Left forelimb (tissue), 1 donor: ENCODE results near the gene MEOX2.

Experiments
- DNase-seq: peaks from one replicate; pipeline ENCODE4 v3.0.0-alpha.2; 2018; ENCODE audit warnings: low spot score

The MEOX2 gene

DNA sequence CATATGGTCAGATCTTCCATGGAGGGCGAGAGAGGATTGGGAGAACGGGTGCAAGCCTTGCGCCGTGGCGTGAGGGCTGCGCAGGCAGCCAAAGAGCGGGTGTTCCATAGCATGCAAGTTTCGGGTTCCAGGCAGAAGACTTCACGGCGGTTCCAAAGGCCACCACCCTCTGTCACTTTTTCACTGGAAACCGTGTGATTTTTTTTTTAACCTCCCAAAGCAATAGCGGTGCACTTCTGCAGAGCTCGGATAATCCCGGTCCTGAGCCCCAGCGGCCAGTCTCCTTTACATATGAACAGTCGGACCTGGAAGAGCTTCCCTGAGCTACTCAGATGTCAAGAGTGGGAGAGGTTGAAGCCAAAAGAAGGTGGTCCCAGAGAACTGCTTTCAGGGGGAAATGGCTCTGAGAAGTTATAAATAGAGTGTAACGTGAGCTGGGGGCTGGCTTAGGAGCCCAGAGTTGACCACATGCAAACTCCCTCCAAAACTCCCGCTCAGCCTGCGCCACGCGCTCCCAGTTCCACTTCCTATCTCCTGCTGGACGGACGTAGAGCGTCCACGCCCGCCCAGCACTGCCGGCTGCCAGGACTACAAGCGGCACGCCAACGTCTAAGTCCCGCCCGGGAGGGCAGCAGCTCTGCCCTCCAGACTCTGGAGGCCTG lies at the start of gene MEOX2:
Gene MEOX2, minus strand, starts transcription at position 389 of the 662 bp plus-strand sequence. Its CDS starts 281 bp downstream, at position 108.
- DNase-seq = peak; percentile 90

- DNase-seq = no peak
These were observed 43.3 kb upstream of the MEOX2 start for GRCh38 chr7:15729746-15730145.

DNA sequence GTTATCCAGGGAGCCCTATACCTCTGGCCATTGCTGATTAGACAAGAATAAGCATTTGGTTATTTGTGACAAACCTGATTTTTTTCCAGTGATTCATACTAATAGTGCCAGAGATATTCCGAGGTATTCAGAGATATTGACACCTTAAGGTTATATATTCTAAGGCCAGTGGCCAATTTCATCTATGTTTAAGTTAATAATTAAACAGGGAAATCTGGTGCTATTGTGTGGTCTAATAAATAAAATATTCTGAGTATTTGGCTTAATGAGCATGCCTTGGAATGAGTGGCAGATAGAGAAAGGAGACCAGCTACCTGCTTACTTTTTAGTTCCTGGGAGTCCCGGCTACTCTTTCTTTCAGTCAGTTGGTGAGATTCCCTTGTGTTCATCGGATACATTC lies 38.6 kb upstream of the MEOX2 start:
- no peak for DNase-seq

DNA sequence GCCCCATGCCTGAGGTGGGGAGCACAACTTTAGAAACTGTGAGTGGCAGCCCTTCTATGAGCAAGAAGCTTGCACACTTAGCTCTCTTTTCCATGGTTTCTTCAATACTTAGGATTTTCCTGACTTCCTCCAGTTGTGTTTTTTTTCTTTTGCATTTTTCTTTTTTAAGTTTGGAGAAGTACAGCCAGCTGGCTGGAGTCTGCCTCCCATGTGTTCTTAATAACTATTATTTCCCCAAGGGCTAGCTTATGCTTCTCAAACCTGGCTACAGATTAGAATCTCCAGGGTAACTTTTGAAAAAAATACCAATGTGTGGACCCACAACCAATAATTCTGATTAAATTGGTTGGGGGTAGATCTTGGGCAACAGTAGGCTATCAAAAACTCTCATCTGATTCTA lies 37.4 kb upstream of the MEOX2 start:
- DNase-seq = no peak

GRCh38 chr7:15720849-15721471 lies 34.5 kb upstream of the MEOX2 start:
- DNase-seq = no peak

DNA sequence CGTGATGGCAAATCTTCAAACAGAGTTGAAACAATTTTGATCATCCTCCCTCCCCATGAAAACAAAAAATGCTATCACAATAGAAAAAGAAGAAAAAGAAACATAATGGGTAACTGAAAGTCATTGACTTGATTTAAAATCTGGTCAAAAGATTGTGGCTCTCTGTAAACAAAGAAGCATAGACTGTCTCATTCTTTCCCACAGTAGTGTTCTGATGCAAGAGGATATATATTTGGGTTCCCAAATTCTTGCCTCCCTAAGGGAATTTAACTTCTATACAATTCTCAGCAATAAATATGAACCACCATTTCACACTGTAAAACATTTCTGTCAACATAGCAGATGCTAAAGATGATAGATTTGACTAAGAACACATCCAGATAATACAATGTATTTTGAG lies 32.8 kb upstream of the MEOX2 start:
- no peak for DNase-seq

- no peak for DNase-seq
These were observed 29.0 kb upstream of the MEOX2 start for GRCh38 chr7:15715435-15715834.

DNA sequence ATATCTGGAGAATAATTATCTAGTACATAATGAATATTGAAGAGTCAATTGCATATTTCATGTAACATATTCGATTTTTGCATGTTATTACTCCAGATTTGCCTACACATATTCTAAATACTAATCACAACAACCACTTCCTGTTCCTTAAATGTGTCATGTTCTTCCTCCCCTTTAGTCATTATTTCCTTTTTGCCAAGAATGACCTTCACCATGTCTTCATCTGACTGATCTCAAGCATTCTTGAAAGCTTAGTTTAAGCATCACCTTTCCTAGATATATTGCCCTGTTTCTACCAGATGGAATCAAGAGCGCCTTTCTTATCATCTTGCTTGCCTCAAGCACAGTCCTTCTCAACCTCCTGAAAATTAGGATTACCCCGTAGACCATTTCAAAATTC lies 23.5 kb upstream of the MEOX2 start:
- no peak for DNase-seq

DNA sequence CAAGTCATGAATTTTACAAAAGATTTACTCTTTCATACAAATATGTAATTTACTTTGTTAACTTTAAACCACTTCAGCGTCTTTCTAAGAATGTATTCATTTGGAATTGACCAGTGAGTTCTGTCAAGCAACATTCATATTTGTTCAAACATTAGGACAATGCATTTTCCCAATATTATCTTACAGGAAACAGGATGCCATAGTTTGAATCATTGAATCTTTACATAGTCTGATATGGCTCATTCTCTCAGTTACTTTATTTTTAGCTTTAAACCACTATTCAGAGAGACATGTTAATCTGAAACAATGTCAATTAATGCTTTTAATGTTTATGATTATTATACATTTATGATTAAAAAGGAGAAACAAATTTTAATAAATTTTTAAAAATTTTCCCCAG lies 21.1 kb upstream of the MEOX2 start:
- no peak for DNase-seq

- no peak for DNase-seq
These were observed 17.2 kb upstream of the MEOX2 start for GRCh38 chr7:15703732-15704131.

DNA sequence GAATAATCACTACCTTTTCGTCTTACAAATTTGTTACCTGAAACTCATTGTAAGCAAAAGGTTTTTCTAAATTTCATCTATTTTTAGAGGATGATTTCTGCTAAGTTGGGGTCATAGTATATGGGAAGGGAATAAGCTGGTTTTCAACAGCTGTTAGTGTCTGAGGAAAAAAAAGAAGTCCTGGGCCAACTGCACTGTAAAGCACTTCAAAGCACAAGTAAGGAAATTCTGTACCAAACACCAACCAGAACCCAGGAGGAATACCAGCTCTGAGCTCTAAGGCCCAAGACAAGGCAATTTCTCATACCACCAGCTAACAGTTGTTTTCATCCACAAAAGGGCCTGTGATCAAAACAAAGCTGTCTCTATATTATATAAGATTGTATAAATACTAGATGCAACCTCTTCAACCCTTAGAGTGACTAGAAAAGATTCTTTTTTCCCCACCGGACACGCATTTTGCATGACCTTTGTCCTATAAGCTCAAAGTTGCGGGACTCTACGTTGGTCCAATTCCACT lies 6.1 kb upstream of the MEOX2 start:
- no peak for DNase-seq

DNA sequence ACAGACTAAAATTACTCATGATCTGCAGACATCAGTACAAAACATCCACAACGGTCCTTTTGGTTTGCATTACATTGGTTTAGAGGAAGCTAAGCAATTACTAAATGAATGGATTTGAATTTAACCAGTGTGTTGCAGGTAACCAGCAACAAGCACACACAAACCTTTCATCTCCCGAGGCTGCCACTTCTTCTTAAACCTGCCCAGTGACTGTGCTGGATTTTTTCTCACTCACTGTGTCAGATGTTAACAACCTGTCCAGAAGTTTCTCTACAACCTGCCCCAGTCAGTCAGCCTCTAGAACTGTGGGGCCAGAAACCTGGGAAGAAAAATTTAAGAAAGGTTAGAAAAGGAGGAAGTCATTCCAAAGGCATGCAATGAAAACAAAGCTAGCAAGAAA lies 2.4 kb upstream of the MEOX2 start:
- no peak for DNase-seq

DNA sequence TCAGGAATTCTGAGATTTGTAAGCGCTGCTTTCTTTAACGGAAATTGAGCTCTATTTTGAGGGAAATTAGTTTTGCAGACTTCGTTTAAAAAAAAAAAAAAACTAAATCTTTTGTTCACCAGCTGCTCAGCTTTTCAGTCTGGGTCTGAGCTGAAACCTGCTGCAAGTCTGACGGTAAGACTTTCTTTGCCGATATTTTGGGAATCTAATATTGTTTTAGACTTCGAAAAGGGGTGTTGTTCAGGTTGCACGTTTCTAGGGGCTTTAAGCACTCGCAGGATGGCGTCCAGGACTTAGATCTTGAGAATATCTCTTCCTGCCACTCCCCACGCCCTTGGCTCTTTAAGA lies 1.8 kb upstream of the MEOX2 start:
- no peak for DNase-seq

DNA sequence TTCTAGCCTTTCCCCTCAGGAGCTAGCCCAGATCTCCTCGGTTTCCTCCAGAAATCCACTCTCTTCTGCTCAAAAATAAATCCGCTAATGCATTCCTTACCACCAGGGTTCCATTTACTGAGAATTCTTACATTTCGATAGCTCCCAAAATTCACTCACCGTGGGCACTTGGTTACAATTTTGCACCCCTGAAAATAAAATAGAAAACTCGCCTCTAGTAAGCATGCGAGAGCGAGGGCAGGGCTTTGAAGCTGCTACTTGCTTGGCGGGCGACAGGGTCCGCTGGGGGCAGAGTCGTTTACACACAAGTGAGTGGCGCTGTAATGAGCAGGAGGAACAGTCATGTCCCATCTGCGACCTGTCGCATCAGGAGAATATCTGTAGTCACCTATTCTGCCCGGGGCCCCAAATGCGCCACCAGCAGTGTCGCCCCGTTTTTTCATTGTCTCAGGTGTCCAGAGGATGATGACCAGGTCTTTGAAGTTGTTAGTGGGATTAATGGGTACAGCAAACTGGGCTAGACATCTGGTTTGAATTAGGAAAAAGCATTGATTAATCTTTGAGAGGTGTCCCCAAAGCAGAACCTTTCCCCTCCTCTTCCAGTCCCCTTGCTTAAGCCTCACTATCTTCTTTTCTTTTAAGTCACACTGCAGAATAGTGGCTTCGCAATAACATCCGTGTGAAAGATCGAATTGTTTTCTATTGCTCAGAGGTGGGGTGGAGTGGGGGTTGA lies 1.2 kb upstream of the MEOX2 start:
- DNase-seq = peak; percentile 71

DNA sequence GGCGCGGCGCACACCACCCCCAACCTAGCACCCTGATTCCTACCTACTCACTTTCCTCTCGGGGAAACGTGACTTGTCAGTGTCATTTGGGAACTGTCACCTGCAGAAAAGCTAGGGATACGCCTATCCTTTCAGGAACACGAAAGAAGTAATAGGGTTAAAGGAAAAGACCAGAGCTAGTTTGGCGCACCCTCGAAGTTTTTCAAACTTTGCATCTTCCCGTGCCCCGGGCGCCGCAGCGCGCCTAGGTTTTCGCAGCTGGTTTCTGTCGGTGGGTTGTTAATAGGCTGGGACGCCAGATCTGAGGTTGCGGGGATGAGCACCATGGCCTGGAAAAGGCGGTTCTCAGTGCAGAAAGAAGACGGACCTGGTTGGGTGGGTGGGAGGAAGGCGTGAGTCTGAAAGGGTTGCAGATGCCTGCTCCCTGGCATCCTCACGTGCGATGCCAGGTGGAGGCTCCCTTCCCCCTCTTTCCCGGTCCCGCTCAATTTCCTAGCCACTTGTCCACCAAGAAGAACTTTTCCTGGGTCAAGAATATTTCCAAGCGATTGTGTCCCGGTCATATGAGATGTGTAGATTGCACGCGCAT lies 568 bp upstream of the MEOX2 start:
- DNase-seq = no peak

DNA sequence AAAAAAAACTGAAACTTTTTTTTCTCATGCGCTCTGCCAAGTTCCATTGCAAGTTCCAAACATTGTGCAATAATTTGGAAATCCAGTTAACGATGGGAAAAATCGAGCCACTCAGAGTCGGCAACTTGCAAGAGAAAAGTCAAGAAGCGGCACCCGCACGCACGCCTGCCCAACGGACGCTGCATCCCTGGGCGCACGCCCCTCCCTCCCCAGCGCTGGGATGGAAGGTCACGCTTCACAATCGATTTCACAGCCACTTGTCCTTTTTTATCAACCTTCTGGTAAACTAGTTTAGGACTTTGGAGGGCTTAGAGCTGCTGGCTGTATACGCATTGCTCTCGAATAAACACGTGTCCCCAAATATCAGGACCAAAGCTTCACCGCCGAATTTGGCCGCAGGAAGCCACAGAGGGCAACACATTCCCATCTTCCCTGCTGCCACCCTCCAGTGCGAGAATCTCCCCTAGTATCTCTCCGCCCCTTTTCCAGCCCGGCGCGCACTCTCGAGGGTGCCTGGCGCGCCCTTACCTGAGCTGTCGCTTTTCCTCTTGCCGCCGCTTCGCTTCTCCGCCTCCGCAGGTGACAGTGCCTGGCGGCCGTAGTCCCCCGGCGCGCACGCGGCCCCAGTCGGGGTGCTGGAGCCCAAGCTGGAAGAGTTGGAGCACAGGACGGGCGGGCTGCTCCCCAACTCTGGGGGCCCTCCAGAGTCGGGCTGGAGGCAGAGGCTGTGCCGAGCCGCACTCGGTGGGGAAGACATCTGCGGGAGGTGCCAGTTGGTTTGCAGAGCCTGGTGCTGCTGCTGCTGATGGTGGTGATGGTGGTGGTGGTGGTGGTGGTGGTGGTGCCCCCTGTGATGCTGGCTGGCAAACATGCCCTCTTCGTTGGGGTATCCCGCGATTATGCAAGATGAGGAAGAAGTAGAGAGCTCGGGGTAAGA lies 857 bp downstream of the MEOX2 start:
- DNase-seq = peak; percentile 73

GRCh38 chr7:15684871-15685270 lies 1.6 kb downstream of the MEOX2 start:
- peak; percentile 79 for DNase-seq

DNA sequence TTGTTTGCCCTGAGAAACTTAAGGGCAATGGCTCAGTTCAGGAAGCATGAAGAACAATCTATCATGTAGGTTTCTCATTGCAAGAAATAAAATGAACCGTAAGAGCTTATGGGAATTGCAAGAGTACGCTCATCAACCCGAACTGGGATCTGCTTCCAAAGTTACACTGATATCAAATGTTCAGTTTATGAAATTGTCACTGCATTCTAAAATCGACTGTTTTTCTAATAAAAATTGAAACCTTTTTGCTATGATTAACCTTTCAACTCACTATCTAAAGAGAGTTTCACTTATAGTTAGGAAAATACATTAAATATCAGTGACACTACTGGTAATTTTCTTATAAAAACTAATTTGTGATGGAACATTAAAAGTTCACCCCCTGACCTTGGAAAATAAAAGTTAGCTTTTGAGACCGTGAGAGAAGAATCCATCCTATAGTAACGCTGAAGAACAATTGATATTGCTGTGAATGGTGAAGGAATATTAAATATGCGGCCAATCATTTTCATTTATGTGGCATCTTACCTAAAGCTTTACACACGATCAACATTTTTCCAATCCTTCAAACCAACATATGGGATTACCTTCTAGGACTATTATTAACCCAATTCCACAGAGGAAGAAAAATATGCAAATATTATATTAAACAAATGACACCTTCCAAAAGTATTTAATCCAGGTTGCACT lies 2.2 kb downstream of the MEOX2 start:
- no peak for DNase-seq

- DNase-seq = no peak
These were observed 3.7 kb downstream of the MEOX2 start for GRCh38 chr7:15682751-15683245.

- no peak for DNase-seq
These were observed 4.4 kb downstream of the MEOX2 start for GRCh38 chr7:15682111-15682510.

DNA sequence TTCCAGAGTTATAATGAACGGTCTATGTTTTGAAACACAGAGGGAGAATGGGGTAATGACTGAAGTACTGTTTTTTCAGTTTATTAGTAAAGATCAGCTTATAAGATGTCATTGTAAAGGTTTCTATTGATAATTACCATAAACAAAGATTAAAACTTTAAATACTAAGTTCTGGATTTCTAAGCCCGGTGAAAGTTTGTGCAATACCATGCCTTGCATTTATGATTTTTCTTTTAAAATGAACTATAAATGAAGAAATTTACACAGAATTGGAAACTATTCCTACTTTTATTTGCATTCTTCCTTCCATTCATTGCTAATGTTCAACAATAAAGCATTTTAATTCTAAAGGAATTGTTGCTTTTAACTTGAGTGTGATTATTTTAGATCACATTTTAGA lies 4.9 kb downstream of the MEOX2 start:
- no peak for DNase-seq
